GM19397 (cell line): Measurements from ENCODE around the gene TIMM10B.
"Not testable (repeated sequence)": the region's sequence is repeated elsewhere in the genome, so short reads cannot be mapped to it uniquely, and the experiment has no call there.

ENCODE experiments used
- ATAC-seq: cut with Tn5 transposase; IDR thresholded peaks from one replicate; pipeline ENCODE4 v1.9.1; 2021; ENCODE audit warnings: mild to moderate bottlenecking, moderate library complexity; ENCODE audit not compliant: unreplicated experiment

The TIMM10B gene

DNA sequence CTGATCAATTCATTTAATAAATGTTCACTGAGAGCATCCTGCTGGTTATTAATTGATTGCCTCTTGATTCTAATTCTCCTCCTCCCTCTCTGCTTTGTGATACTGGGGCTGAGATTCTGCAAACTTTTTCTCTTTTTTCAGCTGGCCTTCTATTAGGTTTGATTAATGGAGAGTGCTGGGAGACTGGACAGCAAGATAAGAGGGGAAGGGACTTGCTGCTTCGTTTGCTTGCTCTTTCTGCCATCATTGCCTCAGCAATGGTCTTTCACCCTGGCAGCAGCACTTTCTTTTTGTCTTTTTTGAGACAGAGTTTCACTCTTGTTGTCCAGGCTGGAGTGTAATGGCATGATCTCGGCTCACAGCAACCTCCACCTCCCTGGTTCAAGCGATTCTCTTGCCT is 22.9 kb downstream of the TIMM10B start:
- ATAC-seq, result no peak

GRCh38 chr11:6505577-6506240 is 24.4 kb downstream of the TIMM10B start:
- ATAC-seq, result peak; percentile 55

GRCh38 chr11:6516865-6517264 is 35.6 kb downstream of the TIMM10B start:
- no peak for ATAC-seq

DNA sequence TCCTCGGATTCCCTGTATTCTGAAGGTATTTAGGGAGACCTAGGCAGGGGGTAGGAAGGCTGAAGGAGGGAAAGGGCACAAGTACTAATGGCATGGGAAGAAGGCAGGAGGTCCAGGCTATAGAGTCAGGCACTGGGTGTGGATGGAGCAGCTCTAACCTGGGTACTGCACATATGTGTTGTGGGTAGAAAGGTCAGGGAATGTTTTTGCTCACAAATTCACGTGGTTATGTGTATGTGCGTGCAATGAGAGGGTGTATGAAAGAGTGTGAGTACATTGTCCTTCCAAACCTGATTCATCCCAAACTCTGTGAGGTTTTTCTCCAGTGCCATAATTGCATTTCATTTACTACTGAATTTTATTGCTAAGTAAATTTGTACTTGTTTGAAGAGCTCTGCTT is 39.0 kb downstream of the TIMM10B start:
- no peak for ATAC-seq

- ATAC-seq, result not testable (repeated sequence)
Observed at GRCh38 chr11:6521946-6522345, 40.6 kb downstream of the TIMM10B start.

GRCh38 chr11:6523253-6523652 is 42.0 kb downstream of the TIMM10B start:
- no peak for ATAC-seq

- no peak for ATAC-seq
Observed at GRCh38 chr11:6526411-6527135, 45.3 kb downstream of the TIMM10B start.

DNA sequence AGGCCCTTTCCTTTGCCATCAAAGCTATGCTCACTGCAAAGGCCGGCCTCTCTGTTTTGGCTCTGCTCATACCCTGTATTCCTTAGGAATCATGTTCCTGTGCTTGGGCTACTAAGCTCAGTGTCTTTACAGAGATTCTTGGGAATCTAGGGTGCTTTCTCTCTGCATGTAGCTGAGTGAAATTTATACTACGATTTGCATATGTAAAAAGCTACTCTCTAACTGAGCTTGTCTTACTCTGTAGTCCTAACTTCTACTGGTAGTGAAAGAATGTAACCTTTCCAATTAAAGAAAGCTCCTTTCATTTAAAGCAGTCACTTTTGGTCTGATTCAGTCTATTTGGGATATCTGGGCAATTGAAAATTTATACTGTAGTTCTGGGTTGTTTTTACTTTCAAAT is 48.0 kb downstream of the TIMM10B start:
- ATAC-seq, result no peak

DNA sequence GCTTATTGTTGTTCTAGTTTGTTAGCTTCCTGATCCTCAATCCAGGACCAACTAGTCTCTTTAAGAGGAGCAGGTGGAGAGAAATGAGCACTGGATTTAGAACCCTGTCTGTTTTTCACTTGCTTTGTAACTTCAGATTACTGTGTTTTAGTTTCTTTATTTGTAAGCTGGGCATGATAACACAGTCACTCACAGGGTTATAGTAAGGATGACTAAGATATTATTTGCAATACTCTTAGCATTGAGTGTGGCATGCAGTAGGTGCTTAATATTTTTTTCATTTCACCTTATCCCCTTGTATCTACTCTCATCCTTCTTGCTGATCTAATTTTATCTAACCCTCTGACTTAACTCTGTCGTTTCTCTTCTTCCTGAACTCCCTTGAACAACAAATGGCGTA is 49.5 kb downstream of the TIMM10B start:
- ATAC-seq, result no peak

DNA sequence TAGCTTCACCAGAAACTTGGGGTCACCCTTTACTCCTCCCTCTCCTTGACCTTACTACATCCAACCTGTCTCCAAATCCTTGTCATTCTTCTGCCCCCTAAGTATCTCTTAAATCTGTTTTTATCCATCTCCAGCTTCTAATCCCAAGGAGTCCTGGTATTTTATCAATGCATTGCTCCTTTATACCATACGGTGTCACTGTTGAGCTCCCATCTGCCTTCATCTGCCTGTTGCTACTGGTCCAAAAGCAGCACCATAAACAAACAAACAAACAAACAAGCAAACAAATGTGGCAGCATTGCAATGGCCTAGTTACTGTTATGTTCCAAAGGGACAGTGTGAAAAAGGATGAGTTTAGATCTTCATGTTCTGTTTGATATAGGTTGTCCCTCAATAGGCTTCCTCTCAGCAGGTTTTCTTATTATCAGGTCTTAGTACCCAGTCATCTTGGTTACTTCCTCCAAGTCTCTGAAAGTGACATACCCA is 50.0 kb downstream of the TIMM10B start:
- no peak for ATAC-seq
